ENCODE measurements around the gene UNC5B.

The UNC5B gene

DNA sequence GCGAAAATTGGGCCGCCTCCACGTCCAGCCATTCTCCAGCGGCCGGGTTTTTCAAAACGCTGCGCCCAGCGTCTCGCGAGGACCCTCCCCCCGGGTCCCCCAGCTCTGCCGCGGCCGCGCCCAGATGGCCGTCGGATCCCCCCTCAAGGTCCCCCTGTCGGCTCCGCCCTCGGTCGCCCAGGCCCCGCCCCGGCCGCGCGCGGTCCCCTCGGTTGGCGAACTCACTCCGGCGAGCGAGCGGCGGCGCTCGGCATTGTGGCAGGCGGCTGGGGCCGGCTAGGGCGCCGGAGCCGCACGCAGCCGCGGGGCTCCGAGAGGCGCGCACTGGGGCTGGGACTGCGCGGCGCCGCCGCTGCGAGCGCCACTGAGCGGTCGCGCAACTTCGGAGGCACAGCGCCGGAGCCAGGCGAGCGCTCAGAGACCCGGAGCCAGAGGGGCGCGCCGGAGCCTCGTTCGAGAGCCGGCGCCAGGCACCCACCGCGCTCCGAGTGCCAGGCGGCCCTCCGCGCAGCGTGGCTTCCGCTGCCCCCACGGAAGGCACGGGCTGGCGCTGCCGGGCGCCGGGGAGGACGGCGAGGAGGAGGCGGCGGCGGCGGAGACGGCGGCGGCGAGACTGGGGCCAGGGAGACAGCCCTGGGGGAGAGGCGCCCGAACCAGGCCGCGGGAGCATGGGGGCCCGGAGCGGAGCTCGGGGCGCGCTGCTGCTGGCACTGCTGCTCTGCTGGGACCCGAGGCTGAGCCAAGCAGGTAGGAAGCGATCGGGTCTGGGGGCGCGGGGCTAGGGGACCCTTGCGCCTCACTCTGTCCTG is at the start of gene UNC5B:
TSS of gene UNC5B (plus strand) at position 253 of the 809 bp plus-strand sequence. CDS start at position 669, 416 bp downstream.
- peak; percentile 94 for DNase-seq

DNA sequence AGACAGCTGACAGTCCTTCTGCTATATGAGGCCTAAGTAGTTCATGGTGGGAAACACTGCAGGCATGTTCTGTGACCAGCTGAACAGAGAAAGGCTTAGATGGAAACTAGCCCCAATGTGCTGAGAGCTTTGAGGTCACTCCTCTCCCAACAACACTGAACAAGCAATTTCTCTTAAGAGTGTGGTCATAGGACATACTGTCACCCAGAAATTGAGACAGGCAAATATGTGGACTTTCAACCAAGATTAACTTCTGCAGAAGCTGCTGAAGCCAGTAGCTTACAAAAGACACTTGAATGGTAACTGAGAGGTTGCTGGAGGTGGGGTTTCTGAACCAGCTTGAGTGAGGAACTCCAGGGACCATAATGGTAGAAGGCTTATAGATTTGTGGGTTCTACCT is 38.9 kb upstream of the UNC5B start:
- DNase-seq = no peak

DNA sequence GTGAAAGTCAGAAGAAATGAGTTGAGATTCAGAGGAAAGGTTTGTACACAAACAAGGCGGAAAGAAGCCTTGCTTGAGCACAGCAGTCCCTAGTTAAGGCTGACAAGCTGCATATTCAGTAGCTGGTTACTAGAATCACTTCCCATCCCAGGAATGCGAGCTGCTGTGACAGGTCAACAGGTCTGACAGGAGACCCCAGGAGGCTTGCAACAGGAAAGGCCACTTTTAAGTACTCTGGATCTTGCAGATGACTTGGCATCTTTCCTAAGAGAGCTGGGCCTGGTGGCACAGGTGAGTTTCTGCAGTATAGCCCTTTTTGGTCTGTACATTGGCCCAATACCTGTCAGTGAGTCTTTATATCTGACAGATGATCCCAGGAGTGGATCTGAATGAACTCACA is 35.7 kb upstream of the UNC5B start:
- DNase-seq = no peak

DNA sequence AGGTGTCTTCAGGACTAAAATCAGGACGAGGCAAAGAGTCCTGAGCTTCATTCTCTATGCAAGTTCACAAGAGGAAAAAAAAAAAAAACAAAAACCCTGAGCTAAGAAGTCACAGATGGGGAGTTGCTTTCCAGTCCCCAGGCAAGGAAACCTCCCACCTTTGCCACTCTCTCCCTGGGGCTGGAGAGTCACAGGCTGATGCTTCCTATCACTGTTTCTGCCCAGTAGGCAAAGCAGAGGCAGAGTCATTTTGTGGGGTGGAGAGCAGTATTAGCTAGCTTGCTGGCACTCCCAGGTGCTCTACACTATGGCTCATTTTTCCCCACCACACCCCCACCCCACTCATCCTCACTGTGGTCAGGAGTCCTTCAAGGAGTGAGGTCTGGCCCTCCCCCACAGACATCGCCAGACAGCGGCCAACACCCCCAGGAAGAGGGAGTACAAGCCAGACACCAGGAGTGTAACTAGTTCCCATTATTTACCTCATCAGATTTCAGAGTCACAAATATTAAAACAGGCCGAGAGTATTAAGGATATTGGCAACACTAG is 34.6 kb upstream of the UNC5B start:
- no peak for DNase-seq

DNA sequence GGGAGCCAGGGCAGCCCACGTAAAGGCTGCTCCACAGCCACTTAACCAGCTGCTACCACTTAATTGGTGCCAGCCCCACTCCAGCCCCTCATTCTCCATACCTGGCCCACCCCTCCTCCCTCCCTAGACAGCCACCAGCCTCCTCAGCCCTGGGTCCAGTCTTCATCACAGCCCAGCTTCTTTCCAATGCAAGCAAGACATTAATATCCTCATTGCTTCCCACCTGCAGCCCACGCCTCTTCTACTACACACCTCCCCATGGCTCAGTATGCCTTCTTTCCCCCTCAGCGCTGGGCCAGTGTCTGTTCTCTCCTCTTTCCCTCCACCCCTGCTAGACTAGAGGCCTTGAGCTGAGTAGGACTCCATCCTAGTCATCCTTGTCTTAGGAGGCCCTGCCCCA is 33.5 kb upstream of the UNC5B start:
- no peak for DNase-seq

DNA sequence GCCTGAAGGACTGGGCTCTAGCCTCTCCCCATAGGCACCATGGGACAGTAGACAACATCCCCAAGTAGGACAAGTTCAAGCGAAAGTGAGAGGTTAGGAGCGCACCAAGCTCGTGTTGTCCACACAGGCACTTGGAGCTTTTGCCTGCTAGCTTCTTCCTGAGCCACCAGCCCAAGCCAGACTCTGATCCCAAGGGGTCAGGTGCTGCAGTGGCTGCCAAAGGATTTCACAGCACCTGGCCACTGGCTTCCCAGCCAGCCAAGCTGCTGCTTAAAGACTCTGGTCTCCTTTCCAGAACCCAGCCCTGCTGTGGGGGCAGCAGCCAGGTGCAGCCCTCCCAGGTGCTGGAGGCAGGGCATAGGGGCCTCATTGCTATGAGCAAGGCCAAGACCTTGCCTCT is 33.0 kb upstream of the UNC5B start:
- no peak for DNase-seq

DNA sequence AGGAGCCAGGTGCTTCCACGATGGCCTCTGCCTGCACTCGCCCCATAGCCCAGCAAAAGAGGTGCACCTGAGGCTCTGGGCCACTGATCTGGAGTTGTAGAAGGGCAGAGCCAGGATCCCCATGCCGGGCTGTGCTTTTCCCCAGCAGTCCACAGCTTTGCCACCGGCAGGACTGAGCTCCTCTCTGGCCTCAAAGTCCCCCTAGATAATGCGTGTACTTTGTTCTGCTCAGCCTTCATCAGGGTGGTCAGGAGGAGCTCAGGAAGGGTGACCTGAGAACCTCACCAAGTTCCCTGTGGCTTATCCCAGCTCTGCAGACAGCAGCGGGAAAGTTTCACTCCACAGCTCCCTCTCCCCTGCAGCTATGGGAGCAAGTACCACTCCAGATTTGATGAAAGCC is 27.9 kb upstream of the UNC5B start:
- DNase-seq = no peak

DNA sequence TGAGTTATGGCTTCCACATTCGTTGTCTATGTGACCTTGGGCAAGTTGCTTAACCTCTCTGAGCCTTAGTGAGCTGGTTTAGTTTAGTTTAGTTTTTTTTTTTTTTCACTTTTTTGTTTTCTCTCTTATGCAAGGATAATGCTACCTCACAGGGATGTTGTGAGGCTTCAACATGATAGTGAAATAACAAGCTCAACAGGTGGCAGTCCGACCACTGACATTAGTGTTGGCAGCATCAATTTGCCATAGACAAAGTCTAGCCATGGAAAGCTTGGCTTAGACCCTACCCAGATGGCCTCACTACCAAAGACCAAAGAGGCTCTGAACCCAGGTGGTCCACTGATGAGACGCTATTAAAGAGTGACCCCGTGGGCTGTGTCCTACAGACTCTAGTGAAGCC is 27.2 kb upstream of the UNC5B start:
- DNase-seq = no peak

DNA sequence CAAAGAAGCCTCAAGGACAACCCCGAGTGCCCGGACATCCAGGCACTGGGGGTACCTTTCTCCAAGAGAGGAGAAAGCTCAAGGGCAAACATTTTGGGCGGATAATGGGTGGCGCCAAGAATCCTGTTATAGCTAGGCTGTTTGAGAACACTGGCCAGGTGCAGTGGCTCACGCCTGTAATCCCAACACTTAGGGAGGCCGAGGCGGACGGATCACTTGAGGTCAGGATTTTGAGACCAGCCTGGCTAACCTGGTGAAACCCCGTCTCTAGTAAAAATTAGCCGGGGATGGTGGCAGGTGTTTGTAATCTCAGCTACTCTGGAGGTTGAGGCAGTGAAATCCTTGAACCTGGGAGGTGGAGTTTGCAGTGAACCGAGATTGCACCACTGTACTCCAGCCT is 25.2 kb upstream of the UNC5B start:
- no peak for DNase-seq

DNA sequence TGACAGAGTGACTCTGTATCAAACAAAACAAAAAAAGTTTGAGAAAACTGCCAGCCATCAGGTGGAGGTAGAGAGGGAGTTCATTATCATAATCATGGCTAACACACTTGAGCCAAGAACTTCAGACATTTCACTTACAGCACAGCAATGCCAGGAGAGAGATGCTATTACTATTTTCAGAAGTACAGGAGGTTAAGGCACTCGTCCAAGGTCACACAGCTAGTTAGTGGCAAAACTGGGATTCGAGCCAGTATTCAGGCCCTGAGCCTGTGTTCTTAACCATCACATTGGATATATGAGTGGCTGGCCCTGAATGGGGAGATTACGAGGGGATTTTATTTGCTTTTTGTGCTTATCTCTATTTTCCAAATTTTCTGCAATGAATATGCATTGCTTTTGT is 24.8 kb upstream of the UNC5B start:
- no peak for DNase-seq

DNA sequence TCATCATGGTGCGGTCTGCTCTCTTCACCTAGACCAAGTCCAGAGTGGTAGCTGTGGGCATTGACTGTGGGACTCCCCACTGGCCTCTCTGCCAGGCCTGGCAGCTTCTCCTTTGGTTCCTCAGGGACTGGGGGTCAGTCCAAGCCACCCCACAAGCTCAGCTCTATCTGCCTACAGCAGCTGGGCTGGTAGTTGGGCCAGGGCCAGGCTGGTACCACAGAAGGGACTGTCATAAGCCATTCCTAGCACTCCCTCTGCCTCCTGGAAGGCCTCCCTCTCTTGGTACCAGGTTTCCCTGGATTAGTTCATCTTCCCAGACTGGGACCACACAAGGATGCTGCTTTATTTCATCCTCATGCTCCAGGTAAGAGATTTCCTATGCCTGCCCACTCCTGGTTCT is 24.2 kb upstream of the UNC5B start:
- DNase-seq = no peak

DNA sequence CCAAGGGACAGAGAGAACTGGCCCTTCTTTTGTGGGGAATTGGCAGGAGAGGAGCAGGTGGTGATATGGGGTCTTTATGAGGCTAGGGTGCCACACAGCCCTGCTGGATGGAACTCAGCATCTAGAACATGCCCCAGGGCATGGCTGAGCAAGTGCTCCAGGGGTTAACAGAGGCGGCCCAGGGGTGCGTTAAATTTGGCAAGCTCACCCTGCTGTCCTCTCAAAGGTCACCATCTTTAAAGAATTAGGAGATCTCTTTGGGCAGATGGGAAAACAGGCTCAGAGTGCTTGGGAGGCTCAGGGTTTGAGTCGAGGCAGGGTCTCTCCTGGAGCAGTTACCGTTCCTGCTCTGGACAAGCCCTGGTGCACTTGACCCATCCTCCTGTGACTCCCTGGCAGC is 21.4 kb upstream of the UNC5B start:
- DNase-seq = no peak

DNA sequence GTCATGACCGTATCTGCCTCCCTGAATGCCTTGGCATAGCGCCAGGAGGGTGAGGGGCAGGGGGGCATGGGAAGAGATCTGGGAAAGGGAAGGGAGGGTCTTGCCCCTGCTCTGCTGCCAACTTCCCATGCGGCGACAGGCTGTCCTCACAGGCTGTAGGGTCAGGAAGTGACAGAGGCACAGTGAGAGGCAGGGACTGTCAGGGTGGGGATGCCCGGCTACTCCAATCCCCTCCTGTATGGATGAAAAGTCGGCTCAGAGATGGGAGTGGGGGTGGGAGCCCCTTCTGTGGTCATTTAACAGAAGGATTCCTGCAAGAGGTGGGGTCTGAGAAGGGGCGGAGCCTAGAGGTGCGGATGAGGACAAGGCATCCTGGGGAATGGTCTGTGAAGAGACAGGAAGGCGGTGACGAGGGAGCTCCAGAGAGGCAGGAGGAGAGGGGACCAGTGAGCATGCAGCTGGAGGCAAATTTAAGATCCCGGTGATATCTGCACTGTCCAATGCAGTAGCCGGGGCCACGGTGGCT is 20.8 kb upstream of the UNC5B start:
- no peak for DNase-seq

DNA sequence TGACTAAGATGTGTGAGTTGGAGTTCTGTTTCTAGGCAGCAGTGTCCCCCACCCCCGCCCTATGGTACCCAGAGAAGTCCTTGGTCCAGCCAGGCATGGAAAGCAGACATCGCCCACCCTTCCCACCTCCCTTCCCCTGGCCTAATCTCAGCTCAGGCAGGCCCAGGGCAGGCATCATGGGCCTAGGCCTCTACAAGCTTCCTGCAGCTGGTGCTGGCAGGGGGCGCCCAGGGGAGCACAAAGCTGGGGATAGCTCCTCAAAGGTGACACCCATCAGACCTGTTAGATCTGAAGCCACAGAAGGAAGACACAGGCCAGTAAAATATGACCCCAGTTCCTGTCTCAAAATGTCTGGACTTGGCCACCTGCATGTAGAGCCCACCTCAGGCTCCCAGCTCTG is 18.9 kb upstream of the UNC5B start:
- DNase-seq = no peak

DNA sequence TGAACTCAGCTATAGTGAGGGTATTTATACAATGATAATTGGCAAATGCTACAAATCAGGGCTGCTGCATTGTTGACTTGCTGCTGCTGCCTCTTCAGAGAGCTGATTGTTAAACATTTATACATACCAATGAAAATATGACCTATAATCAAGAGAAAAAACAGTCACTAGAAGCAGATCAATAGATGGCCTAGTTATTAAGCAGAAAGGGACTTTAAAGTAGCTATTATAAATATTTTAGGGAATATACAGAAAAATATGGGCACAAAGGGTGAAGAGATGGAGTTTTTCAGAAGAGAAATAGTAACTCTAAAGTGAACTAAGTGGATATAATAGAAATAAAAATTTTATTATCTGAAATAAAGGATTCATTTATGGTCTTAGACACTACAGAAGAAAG is 14.4 kb upstream of the UNC5B start:
- DNase-seq = no peak

DNA sequence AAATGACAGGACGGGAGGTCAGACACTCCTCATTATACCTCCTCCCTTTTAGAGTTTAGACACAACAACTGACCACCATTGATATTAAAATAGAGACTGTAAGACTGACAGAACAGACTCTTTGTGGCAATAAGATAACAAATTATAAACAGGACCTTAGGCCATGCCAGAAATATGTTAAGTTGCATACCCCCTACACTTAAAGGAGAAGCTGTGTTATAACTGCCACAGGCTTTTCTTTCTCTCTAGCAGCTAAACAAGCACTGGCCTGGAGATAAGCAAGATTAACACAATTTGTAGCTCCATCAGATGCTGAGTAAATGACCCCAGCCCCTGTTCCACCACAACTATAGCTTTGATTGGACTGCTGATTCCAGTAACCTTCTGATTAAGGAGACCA is 10.5 kb upstream of the UNC5B start:
- DNase-seq = no peak

DNA sequence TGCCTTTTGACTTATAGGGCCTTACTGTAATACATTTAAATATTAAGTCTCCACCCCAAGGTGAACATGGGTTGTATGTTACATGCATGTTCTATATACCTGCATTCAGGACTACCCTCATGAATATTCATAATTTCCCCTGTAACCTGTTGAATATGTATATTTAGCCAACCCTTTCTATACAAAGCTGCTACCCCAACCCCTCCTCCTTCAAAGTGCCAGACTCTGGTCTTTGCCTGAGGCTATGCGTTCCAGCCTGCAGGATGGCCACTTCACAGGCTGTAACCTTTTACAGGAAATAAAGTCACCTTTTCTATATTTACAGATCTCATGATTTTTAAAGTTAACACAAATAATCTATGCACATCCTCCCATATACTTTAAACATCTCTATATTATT is 10.1 kb upstream of the UNC5B start:
- peak; percentile 62 for DNase-seq

DNA sequence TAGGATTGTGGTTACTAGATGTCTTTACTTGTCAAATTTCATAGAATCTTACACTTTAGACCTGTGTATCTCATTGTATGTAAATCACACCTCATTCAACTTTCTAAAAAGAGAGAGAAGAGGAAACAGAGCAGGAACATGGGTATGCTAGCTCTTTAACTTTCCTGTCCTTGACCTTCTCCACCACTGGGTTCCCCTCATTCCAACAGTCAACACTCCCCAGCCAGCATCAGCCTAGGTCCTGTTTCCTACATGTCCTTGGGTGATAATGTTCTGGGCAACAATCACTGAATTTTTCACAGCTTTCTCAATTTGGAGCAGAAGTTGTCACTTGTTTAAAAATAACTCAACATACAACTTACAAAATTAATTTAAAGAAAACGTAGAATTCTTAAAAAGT is 9.2 kb upstream of the UNC5B start:
- no peak for DNase-seq

DNA sequence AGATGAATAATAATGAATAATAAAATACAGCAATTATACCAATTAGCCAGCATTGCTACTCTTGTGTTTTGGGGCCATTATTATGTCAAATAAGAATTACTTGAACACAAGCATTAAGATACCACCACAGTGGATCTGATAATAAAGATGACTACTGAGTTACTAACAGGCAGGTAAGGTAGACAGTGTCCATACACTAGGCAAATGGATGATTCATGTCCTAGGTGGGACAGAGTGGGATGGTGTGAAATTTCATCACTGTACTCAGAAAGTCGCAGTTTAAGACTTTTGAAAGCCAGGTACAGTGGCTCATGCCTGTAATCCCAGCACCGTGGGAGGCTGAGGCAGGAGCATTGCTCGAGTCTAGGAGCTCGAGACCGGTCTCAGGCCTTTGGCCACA is 8.7 kb upstream of the UNC5B start:
- no peak for DNase-seq

DNA sequence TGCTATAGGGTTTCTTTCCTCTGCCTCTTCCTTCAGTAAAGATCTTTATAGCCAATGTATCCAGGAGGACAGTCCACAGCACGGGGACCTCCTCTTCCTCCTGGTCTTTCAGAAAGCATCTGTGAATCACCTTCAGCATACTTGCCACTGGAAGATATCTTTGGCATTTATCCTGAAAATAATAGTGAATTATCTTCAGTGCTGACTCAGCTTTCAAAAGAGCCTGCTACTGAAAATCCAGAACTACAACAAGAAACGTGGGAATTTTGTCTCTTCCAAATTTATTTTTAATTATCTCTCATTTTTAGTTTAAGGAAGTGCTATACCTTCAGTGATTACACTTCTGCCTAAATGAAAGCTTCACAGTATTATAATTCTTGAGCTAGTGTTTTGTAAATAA is 7.6 kb upstream of the UNC5B start:
- no peak for DNase-seq

DNA sequence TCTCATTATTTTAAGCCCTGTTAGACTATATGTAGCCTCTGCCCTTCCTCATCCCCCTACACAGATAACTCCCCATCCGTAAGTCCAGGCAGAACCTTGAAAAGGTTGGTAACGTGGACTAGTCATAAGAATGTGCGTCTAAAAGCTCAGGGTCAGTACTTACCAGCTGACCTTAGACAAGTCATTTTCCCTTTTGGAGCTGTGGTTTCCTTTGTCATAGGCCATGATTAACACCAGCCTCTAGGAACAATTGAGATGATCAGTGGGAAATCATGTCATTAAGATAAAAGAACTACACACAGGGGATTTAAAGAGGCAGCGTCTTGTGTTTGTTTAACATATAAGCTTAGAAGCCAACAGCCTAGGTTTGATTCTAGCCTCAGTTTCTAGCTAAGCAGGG is 6.9 kb upstream of the UNC5B start:
- peak; percentile 38 for DNase-seq

DNA sequence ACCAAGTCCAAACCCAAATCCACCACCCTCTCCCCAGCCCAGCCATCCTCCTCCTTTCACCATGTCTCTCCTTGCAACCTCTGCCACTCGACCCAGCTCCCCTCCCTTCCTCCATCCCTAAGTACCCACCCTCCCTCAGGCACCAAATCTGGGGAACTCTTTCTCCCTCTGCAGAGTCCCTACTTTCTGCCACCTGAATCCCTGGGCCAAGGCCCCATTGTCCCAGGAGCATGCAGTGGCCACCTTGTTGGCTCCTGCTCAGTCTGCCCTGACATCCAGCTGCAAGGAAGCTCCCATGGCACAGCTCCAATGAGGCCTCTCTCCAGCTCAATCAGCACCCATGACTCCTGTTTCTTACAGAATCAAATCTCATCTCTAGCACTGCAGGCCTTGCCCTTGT is 5.5 kb upstream of the UNC5B start:
- DNase-seq = no peak

DNA sequence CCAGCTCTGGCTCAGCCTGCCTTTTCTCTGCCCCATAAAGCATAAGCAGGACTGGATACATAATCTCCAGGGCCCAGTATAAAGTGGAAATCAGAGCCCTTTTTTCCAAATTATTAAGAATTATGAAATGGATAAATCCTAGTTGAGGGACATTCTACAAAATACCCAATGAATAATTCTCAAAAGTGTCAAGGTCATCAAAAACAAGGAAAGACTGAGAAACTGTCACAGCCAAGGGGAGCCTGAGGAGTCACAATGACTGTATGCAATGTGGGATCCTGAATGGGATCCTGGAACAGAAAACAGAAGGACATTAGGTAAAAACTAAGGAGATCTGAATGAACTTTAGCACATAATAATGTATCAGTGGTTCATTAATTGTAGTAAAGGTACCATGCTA is 4.8 kb upstream of the UNC5B start:
- no peak for DNase-seq

DNA sequence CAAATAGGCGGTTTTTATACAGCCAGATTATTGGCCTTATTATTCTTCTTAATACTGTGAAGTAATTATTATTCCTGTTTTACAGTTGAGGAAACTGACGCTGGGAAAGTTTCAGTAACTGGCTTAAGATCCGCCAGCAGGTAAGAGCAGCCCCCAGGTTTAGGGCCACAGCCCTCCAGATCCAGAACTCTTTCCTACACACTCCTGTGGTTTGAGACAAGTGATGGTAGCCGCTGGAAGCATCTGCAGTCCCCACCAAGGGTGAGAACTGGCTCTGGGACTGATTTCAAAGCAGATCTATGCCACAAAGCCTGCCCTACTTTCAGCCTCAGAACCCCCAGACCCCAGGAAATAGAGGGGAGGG is 3.0 kb upstream of the UNC5B start:
- no peak for DNase-seq
